Measurements from ENCODE around the gene ERAP2. TPM values are rescaled to one million over a fixed set of nuclear protein-coding genes. Genes with fewer than 3 reads are reported as not detected.

Gene ERAP2
- total RNA-seq, 1 donor from 2014 or later, result 0.08 TPM

DNA sequence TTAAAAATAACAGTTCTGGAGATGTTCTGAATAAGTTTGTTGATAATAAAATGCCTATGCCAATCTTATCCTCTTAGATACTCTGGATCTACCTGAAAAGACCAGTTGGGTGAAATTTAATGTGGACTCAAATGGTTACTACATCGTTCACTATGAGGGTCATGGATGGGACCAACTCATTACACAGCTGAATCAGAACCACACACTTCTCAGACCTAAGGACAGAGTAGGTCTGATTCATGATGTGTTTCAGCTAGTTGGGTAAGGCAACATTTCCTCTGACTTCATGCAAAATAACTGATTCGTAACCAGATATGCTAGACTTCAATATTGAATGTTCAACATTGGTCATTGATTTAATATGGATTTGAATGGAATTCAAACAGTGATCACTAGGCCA, 27.0 kb downstream of the ERAP2 start:
- Mint-ChIP-seq H3K36me3 (ENCODE audit: low read depth, unreplicated experiment) (no peaks in the 10 kb centered on the region), H3K27ac (ENCODE audit: unreplicated experiment) (no peak overlapping the region), H3K4me1 (ENCODE audit: unreplicated experiment) (peaks cover 3% of the 10 kb centered on the region)

GRCh38 chr5:96904054-96904931, 28.0 kb downstream of the ERAP2 start:
- no peak for DNase-seq (ENCODE audit: low spot score)
- H3K27me3 Mint-ChIP-seq (ENCODE audit: unreplicated experiment), result no peaks in the 10 kb centered on the region
- H3K27ac Mint-ChIP-seq (ENCODE audit: unreplicated experiment), result no peak overlapping the region
- no peaks in the 10 kb centered on the region for H3K9me3 Mint-ChIP-seq (ENCODE audit: unreplicated experiment)
- no peak for TF ChIP-seq CTCF (IDR thresholded peaks at IDR 0.05; ENCODE audit: unreplicated experiment)
- H3K4me3 Mint-ChIP-seq (ENCODE audit: unreplicated experiment), result no peak overlapping the region
- H3K4me1 Mint-ChIP-seq (ENCODE audit: unreplicated experiment), result peaks cover 3% of the 10 kb centered on the region
- H3K36me3 Mint-ChIP-seq (ENCODE audit: low read depth, unreplicated experiment), result no peaks in the 10 kb centered on the region

More for the DNA sequence above, 27.0 kb downstream of the ERAP2 start:
- Mint-ChIP-seq H3K4me3 (ENCODE audit: unreplicated experiment) (no peak overlapping the region), H3K27me3 (ENCODE audit: unreplicated experiment) (no peaks in the 10 kb centered on the region), H3K9me3 (ENCODE audit: unreplicated experiment) (no peaks in the 10 kb centered on the region)
- DNase-seq (ENCODE audit: low spot score), result no peak
- TF ChIP-seq CTCF (IDR thresholded peaks at IDR 0.05; ENCODE audit: unreplicated experiment), result no peak

GRCh38 chr5:96905864-96906263, 29.6 kb downstream of the ERAP2 start:
- H3K9me3 Mint-ChIP-seq (ENCODE audit: unreplicated experiment), result no peaks in the 10 kb centered on the region

DNA sequence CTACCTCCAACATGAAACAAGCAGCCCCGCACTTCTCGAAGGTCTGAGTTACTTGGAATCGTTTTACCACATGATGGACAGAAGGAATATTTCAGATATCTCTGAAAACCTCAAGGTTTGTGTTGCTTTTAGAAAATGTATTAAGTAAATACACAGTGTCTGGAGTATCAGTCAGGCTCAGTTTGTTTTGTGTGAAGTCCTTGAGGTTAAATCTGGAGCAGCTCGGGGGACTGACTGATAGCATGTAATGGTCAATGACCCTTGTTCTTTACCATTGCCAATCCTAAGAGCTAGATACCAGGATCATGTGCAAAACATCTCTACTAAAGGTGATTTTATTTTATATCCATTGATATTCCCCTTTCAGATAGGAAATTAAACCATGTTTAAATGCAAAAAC, 32.7 kb downstream of the ERAP2 start:
- H3K4me3 Mint-ChIP-seq (ENCODE audit: unreplicated experiment), result no peak overlapping the region

More at GRCh38 chr5:96905864-96906263, 29.6 kb downstream of the ERAP2 start:
- Mint-ChIP-seq H3K4me1 (ENCODE audit: unreplicated experiment) (peaks cover 3% of the 10 kb centered on the region), H3K4me3 (ENCODE audit: unreplicated experiment) (no peak overlapping the region), H3K36me3 (ENCODE audit: low read depth, unreplicated experiment) (no peaks in the 10 kb centered on the region), H3K27me3 (ENCODE audit: unreplicated experiment) (no peaks in the 10 kb centered on the region), H3K27ac (ENCODE audit: unreplicated experiment) (no peak overlapping the region)
- TF ChIP-seq CTCF (IDR thresholded peaks at IDR 0.05; ENCODE audit: unreplicated experiment), result no peak
- no peak for DNase-seq (ENCODE audit: low spot score)

More for the DNA sequence above, 32.7 kb downstream of the ERAP2 start:
- no peak for TF ChIP-seq CTCF (IDR thresholded peaks at IDR 0.05; ENCODE audit: unreplicated experiment)
- DNase-seq (ENCODE audit: low spot score), result no peak
- Mint-ChIP-seq H3K36me3 (ENCODE audit: low read depth, unreplicated experiment) (no peaks in the 10 kb centered on the region), H3K4me1 (ENCODE audit: unreplicated experiment) (no peaks in the 10 kb centered on the region), H3K27me3 (ENCODE audit: unreplicated experiment) (no peaks in the 10 kb centered on the region), H3K27ac (ENCODE audit: unreplicated experiment) (no peak overlapping the region), H3K9me3 (ENCODE audit: unreplicated experiment) (no peaks in the 10 kb centered on the region)

Data from endothelial cell (in vitro differentiated cells).